GM12801 (cell line): Measurements from ENCODE around the gene CD200.

Experiments used
- TF ChIP-seq, protein P1 (sequence below): IDR thresholded peaks from one replicate; pipeline ENCODE4 v1.5.1; 2011; ENCODE audit warnings: control low read depth; ENCODE audit not compliant: insufficient read length; ENCODE audit errors: extremely low read depth

CD200 gene

DNA sequence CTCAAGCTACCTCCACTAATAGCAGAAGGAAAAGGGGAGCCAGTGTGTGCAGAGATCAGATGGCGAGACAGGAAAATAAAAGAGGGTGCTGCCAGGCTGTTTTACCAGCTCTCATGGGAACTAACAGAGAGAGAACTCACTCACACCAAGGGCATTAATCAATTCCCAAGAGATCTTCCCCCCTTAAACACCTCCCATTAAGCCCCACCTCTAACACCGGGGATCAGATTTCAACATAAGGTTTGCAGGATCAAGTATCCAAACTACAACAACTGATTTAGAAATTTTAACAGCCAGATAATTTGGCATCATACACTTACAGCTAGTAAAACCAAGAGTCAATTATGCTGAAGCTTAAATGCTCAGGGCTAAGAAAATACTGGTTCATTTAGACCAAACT, 18.9 kb downstream of the CD200 start:
- TF ChIP-seq, protein P1, sequence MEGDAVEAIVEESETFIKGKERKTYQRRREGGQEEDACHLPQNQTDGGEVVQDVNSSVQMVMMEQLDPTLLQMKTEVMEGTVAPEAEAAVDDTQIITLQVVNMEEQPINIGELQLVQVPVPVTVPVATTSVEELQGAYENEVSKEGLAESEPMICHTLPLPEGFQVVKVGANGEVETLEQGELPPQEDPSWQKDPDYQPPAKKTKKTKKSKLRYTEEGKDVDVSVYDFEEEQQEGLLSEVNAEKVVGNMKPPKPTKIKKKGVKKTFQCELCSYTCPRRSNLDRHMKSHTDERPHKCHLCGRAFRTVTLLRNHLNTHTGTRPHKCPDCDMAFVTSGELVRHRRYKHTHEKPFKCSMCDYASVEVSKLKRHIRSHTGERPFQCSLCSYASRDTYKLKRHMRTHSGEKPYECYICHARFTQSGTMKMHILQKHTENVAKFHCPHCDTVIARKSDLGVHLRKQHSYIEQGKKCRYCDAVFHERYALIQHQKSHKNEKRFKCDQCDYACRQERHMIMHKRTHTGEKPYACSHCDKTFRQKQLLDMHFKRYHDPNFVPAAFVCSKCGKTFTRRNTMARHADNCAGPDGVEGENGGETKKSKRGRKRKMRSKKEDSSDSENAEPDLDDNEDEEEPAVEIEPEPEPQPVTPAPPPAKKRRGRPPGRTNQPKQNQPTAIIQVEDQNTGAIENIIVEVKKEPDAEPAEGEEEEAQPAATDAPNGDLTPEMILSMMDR: no peak

DNA sequence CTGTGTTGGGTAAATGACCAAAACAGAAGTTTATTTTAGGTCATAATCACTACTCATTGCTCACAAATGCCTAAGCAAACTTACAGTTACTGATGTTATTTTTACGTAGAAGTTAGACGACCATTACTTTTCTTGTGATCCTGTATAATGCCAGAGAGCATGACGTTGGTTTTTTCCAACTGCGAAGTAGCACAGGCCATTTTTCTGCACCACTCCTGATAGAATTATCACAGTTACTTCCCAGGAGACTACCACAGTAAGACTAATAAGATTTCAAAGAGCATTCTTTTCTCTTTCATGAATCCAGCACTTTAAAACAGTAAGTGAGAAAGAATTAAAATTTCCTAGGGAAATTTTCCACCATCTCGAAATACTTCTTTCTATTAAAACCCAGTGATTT, 19.8 kb downstream of the CD200 start:
- TF ChIP-seq, protein P1: no peak

DNA sequence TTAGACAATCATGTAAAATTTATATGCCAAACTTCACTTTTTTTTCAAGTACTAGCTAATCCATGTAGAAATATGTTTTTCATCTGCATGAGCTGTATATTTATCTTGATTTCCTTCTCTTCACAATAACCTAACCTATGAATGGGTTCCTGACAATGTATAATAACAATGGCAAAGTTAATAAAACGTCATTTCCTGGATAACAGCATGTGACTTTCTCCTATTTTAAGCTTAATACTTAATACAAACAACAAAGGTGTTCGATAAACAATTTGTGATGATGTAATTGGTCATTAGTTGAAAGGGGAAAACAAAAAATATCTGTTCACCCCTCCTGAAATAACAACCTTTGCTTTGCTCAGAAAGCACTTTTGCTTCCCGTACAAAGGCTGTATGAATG, 20.4 kb downstream of the CD200 start:
- TF ChIP-seq, protein P1: no peak

DNA sequence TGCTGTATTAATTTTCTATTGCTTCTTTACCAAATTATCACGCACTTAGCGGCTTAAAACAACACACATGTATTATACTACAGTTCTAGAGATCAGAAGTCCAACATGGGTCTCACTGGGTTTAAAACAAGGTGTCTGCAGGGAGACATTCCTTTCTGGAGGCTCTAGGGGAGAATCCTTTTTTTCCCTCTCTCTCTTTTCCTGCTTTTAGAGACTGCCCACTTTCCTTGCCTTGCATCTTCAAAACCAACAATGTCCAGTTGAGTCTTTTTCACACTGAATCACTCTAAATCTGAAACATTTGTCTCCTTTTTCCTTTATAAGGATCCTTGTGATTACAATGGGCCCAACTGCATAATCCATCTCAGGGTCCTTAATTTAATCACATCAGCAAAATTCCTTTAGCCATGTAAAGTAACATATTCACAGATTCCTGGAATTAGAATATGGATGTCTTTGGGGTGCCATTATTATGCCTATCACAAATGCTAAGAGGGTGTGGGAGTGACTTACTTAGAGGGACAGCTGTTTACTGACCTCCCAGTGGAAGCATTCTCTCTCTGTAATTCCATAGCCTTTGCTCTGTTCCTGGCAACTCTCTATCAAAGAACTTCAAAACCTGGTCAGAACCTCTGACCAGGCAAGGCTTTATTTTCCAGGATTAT, 21.8 kb downstream of the CD200 start:
- TF ChIP-seq, protein P1: no peak

DNA sequence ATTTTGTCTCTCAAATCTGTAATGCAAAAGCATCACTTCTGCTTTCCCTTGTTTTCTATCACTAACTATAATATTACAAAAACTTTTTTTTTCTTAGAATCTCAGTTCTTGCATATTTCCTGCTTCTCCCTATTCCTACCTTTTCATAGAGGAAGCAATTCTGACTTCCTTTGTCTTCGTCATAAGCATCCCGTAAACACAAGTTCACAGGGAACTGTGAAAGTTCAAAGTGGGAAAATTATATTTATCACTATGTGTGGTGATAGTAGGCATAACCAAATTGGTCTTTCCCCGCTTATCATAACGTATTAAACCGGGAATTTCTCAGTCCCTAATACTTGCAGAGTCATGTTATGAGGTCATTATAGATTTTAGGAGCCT, 22.3 kb downstream of the CD200 start:
- TF ChIP-seq, protein P1: no peak

DNA sequence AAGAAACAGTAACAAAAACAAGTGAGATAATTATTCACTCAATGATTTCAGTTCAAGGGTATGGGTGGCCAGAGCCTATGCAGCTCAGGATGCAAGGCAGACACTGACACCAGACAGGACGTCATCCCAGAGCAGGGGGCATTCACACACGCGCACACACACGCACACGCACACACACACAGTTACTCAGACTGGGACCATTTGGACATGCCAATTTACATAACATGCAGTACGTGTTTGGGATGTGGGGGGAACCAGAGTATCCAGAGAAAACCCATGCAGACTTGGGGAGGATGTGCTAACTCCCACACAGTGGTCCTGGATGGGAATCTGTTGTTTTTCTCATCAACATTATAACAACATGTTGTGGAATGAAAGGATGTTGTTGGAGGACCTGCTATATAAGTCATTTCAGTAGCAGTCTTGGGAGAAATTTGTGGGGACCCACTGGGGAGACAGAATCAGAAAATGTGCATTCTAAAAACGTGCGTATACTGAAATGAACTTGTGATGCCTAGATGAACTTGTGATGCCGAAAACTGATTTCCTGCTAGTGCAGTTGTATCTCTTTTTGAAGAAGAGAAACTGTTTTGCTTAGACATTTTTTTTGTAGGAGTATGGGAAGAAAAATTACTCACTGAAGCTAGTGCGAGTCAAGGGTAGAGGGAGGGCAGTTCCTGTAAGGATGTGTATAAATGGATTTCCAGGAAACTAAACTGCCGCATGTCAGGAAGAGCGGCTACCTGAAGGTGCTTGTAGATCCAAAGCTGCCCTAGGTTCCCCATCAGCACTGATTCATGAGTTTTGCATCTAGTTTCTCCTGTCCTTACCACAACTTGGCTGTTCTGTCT, 25.2 kb downstream of the CD200 start:
- TF ChIP-seq, protein P1: no peak

DNA sequence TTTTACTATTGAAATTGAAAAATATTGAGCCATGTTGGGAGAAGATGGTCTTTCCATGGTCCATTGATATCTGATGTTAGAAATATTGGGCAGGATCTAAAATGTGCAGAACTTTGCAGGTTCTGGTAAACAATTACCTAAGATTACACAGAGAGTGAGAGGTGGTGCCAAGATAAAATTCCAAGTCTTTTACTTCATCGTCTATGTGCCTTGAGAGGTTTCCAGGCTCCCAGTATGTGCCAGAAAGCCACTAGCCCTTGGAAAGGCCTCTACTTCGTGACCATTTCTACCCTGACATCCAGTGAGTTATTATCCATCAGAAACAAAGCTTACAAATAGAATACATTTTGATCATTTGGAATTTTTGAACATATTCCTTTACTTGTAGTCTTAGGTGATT, 27.6 kb downstream of the CD200 start:
- TF ChIP-seq, protein P1: no peak
